B cell (primary cell): ENCODE measurements around the gene PRKN. TPM values are rescaled to one million over a fixed set of nuclear protein-coding genes. Genes with fewer than 3 reads are reported as not detected.

Source experiments
- ATAC-seq: fragments of 200-7000 bp; cut with Tn5 transposase; one replicate; pipeline ENCODE4 v1.10.0; 2021; ENCODE audit warnings: low read depth, mild to moderate bottlenecking, moderate number of reproducible peaks, moderate library complexity
- CTCF ChIA-PET: fragments of 350-600 bp; sonication (Branson Sonifier 250); formaldehyde crosslinking; loops from one replicate; lab custom pipeline; 2021; ENCODE audit warnings: antibody characterized with exemption, inconsistent platforms; lab: Charles Lee
- POLR2A ChIA-PET: fragments of 350-600 bp; sonication (Branson Sonifier 250); formaldehyde crosslinking; loops from one replicate; lab custom pipeline; 2021; ENCODE audit warnings: antibody characterized with exemption; lab: Charles Lee
- DNase-seq: peaks from one replicate; pipeline ENCODE4 v3.0.0; 2013
- H2AFZ ChIP-seq: 2 replicates; pipeline ENCODE4 v1.6.1; 2012; ENCODE audit warnings: mild to moderate bottlenecking, low read depth, low read length; ENCODE audit not compliant: insufficient read depth, poor library complexity, severe bottlenecking
- H3K27ac ChIP-seq, 2 donors: 1 replicate in 1 of 2; 2 replicates in 1 of 2; pipeline ENCODE4 v1.5.1; 2012 to 2013; ENCODE audit warnings: low read length in 2 of 2, mild to moderate bottlenecking in 2 of 2, moderate library complexity in 1 of 2
- H3K27me3 ChIP-seq, 4 experiments: fragments of 200-600 bp in 1 of 4; sonication (generic) in 1 of 4; replicated peaks in 1 of 4; 1 replicate in 2 of 4; 2 replicates in 2 of 4; pipeline versions ENCODE4 v1.6.1 to v1.7.0; 2013 to 2016; ENCODE audit warnings: low read length in 3 of 4, mild to moderate bottlenecking in 2 of 4, mixed read lengths in 1 of 4, moderate library complexity in 1 of 4; ENCODE audit not compliant: insufficient read depth in 4 of 4, control insufficient read depth in 3 of 4; ENCODE audit errors: control extremely low read depth in 1 of 4
- H3K36me3 ChIP-seq, 2 experiments: replicated peaks in 1 of 2; 1 replicate in 1 of 2; 2 replicates in 1 of 2; pipeline versions ENCODE4 v1.6.1 to v1.7.1; 2013; ENCODE audit warnings: low read length in 1 of 2; ENCODE audit not compliant: insufficient read depth in 2 of 2, control insufficient read depth in 1 of 2; ENCODE audit errors: control extremely low read depth in 1 of 2, extremely low read depth in 1 of 2
- H3K4me1 ChIP-seq, 2 donors: fragments of 200-600 bp in 1 of 2; sonication (generic) in 1 of 2; 1 replicate in 1 of 2; 2 replicates in 1 of 2; pipeline versions ENCODE4 v1.5.1 to v1.6.1; 2013 to 2017; ENCODE audit warnings: low read length in 2 of 2; ENCODE audit not compliant: control insufficient read depth in 2 of 2, insufficient read depth in 2 of 2
- H3K4me2 ChIP-seq: replicated peaks from 2 replicates; pipeline ENCODE3; 2012; ENCODE audit warnings: mild to moderate bottlenecking, low read depth, low read length; ENCODE audit not compliant: poor library complexity, severe bottlenecking
- H3K4me3 ChIP-seq, 5 experiments: fragments of 200-600 bp in 1 of 5; sonication (generic) in 1 of 5; 1 replicate in 3 of 5; 2 replicates in 2 of 5; pipeline versions ENCODE4 v1.5.1 to v1.7.0; 2011 to 2016; ENCODE audit warnings: low read length in 4 of 5, mild to moderate bottlenecking in 4 of 5, low read depth in 2 of 5, control low read depth in 1 of 5, moderate library complexity in 1 of 5; ENCODE audit not compliant: insufficient read depth in 1 of 5; ENCODE audit errors: control extremely low read depth in 1 of 5, extremely low read depth in 1 of 5
- H3K79me2 ChIP-seq: fragments of 200-600 bp; sonication (generic); one replicate; pipeline ENCODE4 v1.6.0; 2016; ENCODE audit warnings: low read length; ENCODE audit not compliant: control insufficient read depth, insufficient read depth
- H3K9ac ChIP-seq: fragments of 200-600 bp; sonication (generic); 2 replicates; pipeline ENCODE4 v1.6.1; 2017; ENCODE audit warnings: mild to moderate bottlenecking, low read length, moderate library complexity
- H3K9me3 ChIP-seq, 3 donors: one replicate each; pipeline versions ENCODE4 v1.6.1 to v1.7.1; 2013; ENCODE audit warnings: low read length in 2 of 3; ENCODE audit not compliant: control insufficient read depth in 2 of 3, insufficient read depth in 1 of 3; ENCODE audit errors: control extremely low read depth in 1 of 3
- H4K20me1 ChIP-seq: 2 replicates; pipeline ENCODE4 v1.6.0; 2012; ENCODE audit warnings: mild to moderate bottlenecking, low read length; ENCODE audit not compliant: insufficient read depth, control insufficient read depth, poor library complexity, severe bottlenecking
- H3K27ac Mint-ChIP-seq: one replicate; pipeline ENCODE4 v1.8.0; 2021; ENCODE audit warnings: mixed read lengths
- H3K27me3 Mint-ChIP-seq: one replicate; pipeline ENCODE4 v1.8.0; 2021; ENCODE audit warnings: mixed read lengths
- H3K4me1 Mint-ChIP-seq: one replicate; pipeline ENCODE4 v1.8.0; 2021; ENCODE audit warnings: mixed read lengths
- H3K4me3 Mint-ChIP-seq: one replicate; pipeline ENCODE4 v1.8.0; 2021; ENCODE audit warnings: mixed read lengths
- H3K9me3 Mint-ChIP-seq: one replicate; pipeline ENCODE4 v1.8.0; 2022; ENCODE audit warnings: mixed read lengths; ENCODE audit not compliant: insufficient read depth
- CTCF ChIP-seq: fragments of 200-600 bp; IDR thresholded peaks from one replicate; pipeline ENCODE4 v1.8.0; 2022; ENCODE audit warnings: antibody characterized with exemption, mild to moderate bottlenecking
- EZH2 ChIP-seq: IDR thresholded peaks from 2 replicates; pipeline ENCODE4 v1.6.1; 2012; ENCODE audit warnings: borderline replicate concordance, low read depth, mild to moderate bottlenecking, moderate library complexity, low read length; ENCODE audit not compliant: insufficient read depth, poor library complexity, severe bottlenecking
- WGBS: methylation state at CpG from one replicate; pipeline ENCODE4 v1.1.5; 2013; ENCODE audit warnings: missing lambda C conversion rate; ENCODE audit not compliant: insufficient coverage; 5-methylcytosine and 5-hydroxymethylcytosine counted together
- intact Hi-C: fragments of 100-400 bp; cut with micrococcal nuclease; formaldehyde crosslinking; loops from one replicate; pipeline ENCODE4 v1.10.0; 2022
- polyA plus RNA-seq: library from polyadenylated mRNA; depleted of rRNA; stranded (reverse); fragments of >200 nt; gene quantifications from 2 replicates; pipeline ENCODE4 v1.2.3, GENCODE V29; 2012
- total RNA-seq, 2 donors: library from RNA; stranded (reverse); fragments of 120-200 nt in 1 of 2; gene quantifications; 1 replicate in 1 of 2; 2 replicates in 1 of 2; pipeline versions ENCODE4 v1.2.3 to v1.2.4, GENCODE V29; 2013 to 2022

Gene PRKN
- total and polyA plus RNA-seq, 2 donors (not counting 1 experiment from before 2014, with no cell fraction given), result 1.6 to 6.2 TPM

DNA sequence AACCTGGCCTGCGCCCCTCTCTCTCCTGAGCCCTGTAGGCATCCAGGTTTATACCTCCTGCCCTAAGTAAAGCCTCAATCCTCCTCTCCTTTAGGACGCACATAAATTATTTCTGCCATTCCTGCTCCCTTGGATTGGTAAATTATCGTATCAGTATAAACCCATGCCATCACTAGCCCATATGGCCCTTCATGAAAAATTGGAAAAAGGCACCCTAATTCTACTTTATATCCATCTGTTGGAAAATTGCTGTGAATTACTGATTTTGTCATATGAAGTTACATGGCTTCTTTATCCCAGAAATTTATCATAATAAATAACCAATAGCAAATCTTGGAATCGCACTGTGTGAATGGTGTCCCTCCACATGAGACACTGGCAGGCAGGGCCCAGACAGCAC, 395.2 kb downstream of the PRKN start:
- H3K27me3 ChIP-seq, result no peaks in the 10 kb centered on the region
- H3K9me3 ChIP-seq, result peaks cover 0 to 11% (median 0%) of the 10 kb centered on the region in 3 donors
- H3K27me3 Mint-ChIP-seq, result no peaks in the 10 kb centered on the region
- DNase-seq, result no peak
- no peak overlapping the region for H3K4me3 Mint-ChIP-seq
- H3K27ac Mint-ChIP-seq, result no peak overlapping the region
- peaks cover 6% of the 10 kb centered on the region for H3K9me3 Mint-ChIP-seq
- ChIA-PET POLR2A (no interaction called here), CTCF (no interaction called here)
- H3K27ac ChIP-seq, result no peak overlapping the region
- no peak overlapping the region for H3K4me3 ChIP-seq
- H3K4me1 ChIP-seq, result no peaks in the 10 kb centered on the region
- H3K9ac ChIP-seq, result no peak overlapping the region
- no peak overlapping the region for H2AFZ ChIP-seq
- H3K79me2 ChIP-seq, result no peaks in the 10 kb centered on the region
- WGBS, result 100% methylated on average over 1 of the region's 4 CpGs
- H3K36me3 ChIP-seq, result no peaks in the 10 kb centered on the region
- ATAC-seq, result no peak
- H3K4me1 Mint-ChIP-seq, result no peaks in the 10 kb centered on the region
- no peak for TF ChIP-seq EZH2
- TF ChIP-seq CTCF, result no peak
- no peaks in the 10 kb centered on the region for H4K20me1 ChIP-seq
- intact Hi-C loops, result no loop called here
- H3K4me2 ChIP-seq, result no peak overlapping the region

GRCh38 chr6:162331911-162332310, 395.7 kb downstream of the PRKN start:
- H3K4me2 ChIP-seq, result no peak overlapping the region
- no peak overlapping the region for H3K4me3 ChIP-seq
- H3K79me2 ChIP-seq, result no peaks in the 10 kb centered on the region
- H3K27me3 ChIP-seq, result no peaks in the 10 kb centered on the region
- no peak overlapping the region for H3K9ac ChIP-seq
- Mint-ChIP-seq H3K4me3 (no peak overlapping the region), H3K4me1 (no peaks in the 10 kb centered on the region), H3K27ac (no peak overlapping the region), H3K9me3 (peaks cover 6% of the 10 kb centered on the region), H3K27me3 (no peaks in the 10 kb centered on the region)
- H3K4me1 ChIP-seq, result no peaks in the 10 kb centered on the region
- CTCF ChIA-PET, result no interaction called here
- TF ChIP-seq CTCF (no peak), EZH2 (no peak)
- POLR2A ChIA-PET, result no interaction called here
- no peak overlapping the region for H3K27ac ChIP-seq
- H2AFZ ChIP-seq, result no peak overlapping the region
- H3K9me3 ChIP-seq, result peaks cover 0 to 11% (median 0%) of the 10 kb centered on the region in 3 donors
- H4K20me1 ChIP-seq, result no peaks in the 10 kb centered on the region
- DNase-seq (no peak), ATAC-seq (no peak)
- H3K36me3 ChIP-seq, result no peaks in the 10 kb centered on the region
- intact Hi-C loops, result no loop called here
- 43% methylated on average over 1 of the region's 1 CpG for WGBS
